Cardiac fibroblast (primary cell): ENCODE results near the gene SMTNL1.

Experiments used
- DNase-seq, 2 donors: peaks; one replicate each; pipeline versions ENCODE4 v3.0.0 to v3.0.0-alpha.2; 2010; ENCODE audit warnings: low read depth in 2 of 2
- H3K4me3 ChIP-seq, 2 donors: replicated peaks in 1 of 2; 1 replicate in 1 of 2; 2 replicates in 1 of 2; pipeline ENCODE4 v1.5.1; 2011; ENCODE audit warnings: low read depth in 2 of 2, low read length in 2 of 2, mild to moderate bottlenecking in 2 of 2, moderate library complexity in 1 of 2
- TF ChIP-seq, protein P1 (sequence below): IDR thresholded peaks from one replicate; pipeline ENCODE4 v1.5.1; 2011; ENCODE audit warnings: low read depth, mild to moderate bottlenecking, low read length, inconsistent platforms

SMTNL1 gene

DNA sequence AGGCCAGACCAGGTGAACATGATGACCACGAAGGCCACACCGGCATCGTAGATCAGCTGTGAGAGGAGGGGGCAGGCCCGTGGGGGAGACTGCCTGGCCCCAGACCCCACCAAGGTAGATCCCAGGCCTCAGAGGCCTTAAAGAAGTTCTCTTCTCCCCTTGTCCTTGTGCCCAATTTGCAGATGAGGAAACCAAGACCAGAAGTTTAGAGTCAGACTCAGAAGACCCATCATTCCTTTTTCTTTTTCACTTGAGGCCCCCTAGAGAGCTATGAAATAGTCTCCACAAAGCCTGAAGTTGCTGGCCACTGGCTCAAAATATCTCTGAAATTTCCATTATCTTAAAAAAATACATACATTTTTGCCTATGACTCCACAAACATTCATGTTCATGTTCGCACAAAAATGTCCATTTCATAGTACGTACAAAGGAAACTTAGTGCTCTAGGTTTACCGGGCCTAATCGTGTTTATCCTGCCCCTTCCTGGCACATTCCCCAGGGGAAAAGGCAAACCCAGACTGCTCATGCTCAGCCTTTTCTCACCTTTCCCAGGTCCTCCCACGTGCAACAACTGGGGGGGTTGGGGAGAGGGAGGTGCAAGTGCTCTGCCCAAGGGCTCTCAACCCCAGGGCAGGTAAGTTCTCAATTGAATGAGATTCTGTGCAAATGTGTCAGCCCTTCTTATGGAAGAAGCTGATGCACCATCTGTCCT is 41.1 kb upstream of the SMTNL1 start:
- no peak for DNase-seq
- no peak overlapping the region for H3K4me3 ChIP-seq
- TF ChIP-seq, protein P1, sequence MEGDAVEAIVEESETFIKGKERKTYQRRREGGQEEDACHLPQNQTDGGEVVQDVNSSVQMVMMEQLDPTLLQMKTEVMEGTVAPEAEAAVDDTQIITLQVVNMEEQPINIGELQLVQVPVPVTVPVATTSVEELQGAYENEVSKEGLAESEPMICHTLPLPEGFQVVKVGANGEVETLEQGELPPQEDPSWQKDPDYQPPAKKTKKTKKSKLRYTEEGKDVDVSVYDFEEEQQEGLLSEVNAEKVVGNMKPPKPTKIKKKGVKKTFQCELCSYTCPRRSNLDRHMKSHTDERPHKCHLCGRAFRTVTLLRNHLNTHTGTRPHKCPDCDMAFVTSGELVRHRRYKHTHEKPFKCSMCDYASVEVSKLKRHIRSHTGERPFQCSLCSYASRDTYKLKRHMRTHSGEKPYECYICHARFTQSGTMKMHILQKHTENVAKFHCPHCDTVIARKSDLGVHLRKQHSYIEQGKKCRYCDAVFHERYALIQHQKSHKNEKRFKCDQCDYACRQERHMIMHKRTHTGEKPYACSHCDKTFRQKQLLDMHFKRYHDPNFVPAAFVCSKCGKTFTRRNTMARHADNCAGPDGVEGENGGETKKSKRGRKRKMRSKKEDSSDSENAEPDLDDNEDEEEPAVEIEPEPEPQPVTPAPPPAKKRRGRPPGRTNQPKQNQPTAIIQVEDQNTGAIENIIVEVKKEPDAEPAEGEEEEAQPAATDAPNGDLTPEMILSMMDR = no peak

DNA sequence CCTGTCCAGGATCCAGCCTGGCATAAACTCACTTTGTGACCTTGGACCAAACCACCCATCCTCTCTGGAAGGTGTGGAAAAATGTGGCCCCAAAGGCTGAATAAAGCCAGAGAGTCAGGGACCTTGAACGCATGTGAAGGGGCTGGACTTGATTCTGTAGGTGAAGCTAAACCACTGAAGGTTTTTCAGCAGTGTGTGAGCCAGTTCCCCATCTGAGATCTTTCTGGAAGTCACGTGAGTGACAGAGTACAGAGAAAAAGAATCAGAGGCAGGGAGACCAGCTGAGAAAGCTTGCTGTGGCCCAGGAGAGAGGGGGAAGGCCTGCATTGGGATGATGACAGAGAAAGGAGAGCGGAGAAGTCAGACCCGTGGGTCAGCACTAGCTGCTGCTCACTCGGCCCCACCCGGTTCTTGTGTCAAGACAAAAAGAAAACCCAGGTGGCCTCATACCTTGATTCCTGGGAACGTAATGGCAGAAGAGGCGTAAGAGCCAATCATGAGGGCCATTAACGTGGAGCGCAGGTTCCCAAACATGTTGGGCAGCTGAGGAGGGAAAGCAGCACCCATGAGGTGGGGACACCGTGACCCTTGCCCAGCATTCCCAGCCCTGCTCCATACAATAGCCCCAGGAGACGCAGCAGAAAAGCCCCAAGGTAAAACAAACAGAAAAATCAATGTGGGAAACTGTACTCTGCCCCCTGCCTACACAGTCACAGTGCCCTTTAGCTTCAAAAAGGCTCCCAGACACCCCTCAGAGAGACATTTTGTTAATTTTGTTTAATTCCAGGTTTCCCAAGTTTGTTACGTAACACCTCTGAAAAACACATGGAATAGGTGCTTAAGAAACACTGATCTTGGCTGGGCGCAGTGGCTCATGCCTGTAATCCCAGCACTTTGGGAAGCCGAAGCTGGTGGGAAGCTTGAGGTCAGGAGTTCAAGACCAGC is 39.8 kb upstream of the SMTNL1 start:
- no peak overlapping the region for H3K4me3 ChIP-seq
- TF ChIP-seq, protein P1 = no peak
- DNase-seq = no peak

DNA sequence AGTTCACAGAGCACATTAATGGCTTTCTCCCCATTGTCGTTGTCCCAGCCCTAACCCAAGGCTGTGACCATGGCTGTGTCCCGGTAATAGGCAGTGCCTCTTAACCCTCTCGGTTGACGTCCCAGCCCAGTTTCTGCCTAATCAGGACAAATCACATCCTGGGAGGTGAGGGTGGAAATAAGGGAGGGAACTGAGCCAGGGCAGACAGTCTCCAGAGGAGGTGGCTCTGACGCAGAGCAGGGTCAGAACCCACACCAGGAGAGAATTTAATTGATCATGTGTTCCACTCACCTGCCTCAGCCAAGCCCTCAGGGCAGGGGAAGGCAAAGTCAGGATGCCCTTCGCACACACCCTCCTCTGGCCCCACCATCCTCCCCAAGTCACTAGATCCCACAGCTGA is 38.9 kb upstream of the SMTNL1 start:
- H3K4me3 ChIP-seq = no peak overlapping the region
- TF ChIP-seq, protein P1 = no peak
- no peak for DNase-seq

DNA sequence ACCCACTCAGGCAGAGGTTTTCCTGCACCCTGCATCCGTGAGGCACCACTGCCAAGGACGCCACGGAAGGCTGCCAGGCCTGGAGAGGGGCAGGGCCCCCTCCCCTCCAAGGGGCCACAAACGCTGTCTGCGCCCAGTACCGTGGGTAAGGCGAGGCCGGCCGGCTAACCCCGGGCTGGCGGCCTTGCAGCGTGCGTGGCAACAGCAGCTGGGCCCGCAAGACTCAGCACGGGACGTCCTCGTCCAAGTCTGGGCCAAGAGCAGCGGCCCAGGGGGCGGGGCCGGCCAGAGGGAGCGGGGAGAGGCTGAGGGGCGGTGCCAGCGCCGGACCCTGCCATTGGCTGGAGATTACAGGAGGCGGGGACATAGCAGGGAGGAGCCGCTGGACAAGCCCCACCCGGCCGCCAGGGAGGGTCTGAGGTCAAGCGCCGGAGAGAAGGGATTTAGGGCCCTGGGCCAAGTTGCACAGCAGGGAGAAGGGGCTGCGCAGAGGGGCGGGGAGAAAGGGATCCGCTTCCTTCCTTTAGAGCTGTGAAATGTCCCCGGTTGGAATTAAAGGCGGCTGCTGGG is 37.9 kb upstream of the SMTNL1 start:
- TF ChIP-seq, protein P1 = no peak
- DNase-seq = peak; percentile 87 to 98
- peak overlapping the region; percentile 13 to 43 for H3K4me3 ChIP-seq

DNA sequence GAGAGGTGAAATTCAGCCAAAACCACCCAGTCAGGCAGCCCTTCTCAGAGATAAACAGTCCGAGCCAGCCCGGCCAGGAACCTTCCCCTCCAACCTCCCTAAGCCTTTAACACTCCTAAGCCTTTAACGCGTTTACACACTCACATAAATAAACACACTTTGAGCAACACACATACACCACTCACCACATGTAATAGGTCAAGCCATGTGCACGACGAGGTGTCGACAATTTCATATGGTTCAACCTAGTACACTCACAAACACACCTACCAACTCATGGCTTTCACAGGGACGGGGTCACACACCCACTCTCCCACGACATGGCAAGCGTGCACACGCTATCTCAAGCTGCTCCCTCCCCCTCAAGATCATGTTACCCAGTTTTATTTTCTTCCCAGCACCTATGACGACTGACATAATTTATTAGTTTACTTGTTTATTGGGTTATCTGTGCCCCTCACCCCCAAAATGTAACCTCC is 37.4 kb upstream of the SMTNL1 start:
- no peak for DNase-seq
- peak overlapping the region in 1 of 2 donors; percentile 43 for H3K4me3 ChIP-seq
- TF ChIP-seq, protein P1 = no peak

DNA sequence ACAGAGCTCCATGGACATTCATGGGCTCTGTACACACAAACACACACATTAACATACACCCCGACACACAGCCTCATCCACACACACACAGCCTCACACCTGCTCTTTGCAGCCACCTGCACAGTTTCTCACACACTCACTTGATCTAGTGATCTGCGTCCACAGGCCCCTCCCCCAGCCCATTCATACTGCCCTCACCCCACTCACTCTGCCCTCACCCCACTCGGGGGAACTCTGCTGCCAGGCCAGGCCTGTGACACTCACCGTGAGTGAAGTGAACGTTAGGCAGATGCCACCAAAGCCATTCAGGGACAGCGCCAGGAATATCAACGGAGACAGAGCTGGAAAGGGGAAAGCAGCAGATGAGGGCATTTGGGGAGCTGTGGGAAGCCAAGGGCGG is 36.9 kb upstream of the SMTNL1 start:
- H3K4me3 ChIP-seq = no peak overlapping the region
- no peak for DNase-seq
- TF ChIP-seq, protein P1 = no peak
